HPDE6-E6E7 (cell line): ENCODE results near the gene SERPINA4.

Source experiments
- DNase-seq: peaks from one replicate; pipeline ENCODE4 v3.0.0; 2011; ENCODE audit warnings: missing footprints; ENCODE audit errors: extremely low spot score

The SERPINA4 gene

DNA sequence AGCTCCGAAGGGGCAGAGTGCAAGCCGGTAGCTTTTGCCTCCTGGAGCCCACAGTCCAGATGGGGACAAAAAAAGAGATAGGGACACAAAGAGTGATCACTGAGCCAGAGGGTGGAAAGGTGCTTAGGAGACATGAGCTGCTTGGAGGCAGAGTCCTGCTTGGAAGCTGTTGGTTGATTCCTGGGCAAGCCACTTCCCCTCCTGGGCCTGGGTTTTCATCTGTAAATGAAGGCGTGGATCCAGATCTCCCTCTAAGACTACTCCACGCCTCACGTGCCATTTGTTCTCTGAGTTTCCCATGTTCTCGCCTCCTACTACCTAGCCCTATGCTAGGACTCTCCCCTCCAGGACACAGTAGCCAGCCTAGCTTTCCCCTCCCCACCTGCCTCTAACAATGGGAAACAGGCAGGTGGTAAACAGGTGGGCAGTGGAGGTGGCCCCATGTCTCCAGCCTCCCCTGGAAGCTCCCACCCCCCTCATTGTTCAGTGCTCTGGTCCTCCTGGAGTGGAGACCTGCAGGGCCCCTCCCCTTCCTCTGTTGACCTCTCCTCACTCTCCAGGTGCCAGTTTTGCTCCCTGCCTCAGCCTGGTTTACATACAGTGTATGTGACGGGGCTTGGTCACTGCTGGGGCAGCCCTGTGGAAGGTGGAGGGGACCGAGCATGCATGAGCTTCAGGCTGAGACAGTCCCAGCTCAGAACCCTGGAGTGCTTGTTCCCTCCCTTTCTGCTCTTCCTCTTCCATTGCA, 54.8 kb downstream of the SERPINA4 start:
- no peak for DNase-seq

GRCh38 chr14:94617366-94617941, 56.2 kb downstream of the SERPINA4 start:
- DNase-seq: no peak

DNA sequence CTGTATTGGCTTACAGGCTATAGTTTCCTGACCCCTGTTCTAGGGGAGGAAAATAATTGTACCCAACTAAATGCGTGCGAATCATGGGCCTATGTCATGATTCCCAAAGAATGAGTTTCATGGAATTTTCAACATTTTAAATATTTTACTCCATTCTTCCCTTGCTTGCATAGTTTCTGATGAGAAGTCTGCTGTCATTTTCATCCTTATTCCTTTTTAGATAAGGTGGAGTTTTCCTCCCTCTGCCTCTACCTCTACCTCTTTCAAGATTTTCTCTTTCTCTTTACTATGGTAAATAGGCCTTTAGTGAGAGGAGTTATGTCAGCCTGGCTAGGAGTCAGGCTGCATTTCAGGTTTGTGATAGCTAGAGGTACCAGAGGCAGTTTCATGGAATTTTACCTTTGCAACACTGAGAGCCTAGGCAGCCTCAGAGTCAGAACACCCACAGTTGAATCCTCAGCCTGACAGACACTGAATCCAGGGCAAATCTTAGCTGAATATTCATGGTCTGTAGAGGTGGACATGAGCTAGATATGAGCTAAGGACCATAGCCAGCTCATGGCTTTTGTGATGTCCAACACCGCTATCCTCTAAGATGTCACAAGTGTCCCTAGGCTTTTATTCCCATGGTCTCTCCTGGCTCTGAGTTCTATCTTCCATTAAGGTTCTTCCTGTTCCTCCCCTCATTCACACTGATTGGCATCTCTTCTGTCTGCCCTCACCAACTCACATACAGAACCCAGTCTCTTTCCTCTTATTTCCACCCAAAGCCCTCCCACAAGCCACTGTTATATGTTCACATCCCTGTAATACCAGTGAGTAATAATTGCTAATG, 57.0 kb downstream of the SERPINA4 start:
- DNase-seq: no peak

DNA sequence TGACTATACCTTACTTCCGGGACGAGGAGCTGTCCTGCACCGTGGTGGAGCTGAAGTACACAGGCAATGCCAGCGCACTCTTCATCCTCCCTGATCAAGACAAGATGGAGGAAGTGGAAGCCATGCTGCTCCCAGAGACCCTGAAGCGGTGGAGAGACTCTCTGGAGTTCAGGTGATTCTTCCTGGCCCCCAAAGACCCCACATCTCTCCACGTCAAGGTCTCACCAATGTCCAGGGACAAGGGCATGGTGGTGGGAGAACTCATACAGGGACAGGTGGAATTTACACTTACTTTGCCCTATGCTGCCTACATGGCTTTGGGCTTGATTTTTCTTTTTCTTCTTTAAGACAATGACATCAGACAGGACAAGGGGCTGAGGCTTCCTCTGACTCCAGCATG, 58.1 kb downstream of the SERPINA4 start:
- DNase-seq: no peak
